Measurements from ENCODE around the gene TEX22.
A peak's percentile ranks its signal among the peaks of the same experiment; 100 is the strongest.

The TEX22 gene

GRCh38 chr14:105409364-105409763, 11.0 kb downstream of the TEX22 start:
- peak in 1 of 2 donors; percentile 22 for DNase-seq

DNA sequence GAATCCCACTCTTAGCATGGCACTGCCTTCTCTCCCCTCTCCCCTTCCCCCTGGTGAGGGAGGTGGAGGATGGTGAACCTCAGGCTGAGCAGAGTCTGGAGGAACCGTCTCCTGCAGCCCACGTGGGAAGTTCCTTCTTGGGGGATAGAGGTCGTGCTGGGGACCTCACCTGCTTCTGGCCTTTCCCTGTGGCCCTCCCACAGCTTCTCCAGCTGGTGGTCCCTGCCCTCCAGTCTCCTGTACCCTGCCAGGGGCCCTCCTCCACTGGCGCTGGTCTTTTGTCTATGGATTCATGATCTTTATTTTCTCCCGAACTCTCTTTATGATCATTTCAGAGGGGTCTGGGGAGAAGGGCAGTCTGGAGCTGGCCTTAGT, 12.3 kb downstream of the TEX22 start:
- DNase-seq: no peak

DNA sequence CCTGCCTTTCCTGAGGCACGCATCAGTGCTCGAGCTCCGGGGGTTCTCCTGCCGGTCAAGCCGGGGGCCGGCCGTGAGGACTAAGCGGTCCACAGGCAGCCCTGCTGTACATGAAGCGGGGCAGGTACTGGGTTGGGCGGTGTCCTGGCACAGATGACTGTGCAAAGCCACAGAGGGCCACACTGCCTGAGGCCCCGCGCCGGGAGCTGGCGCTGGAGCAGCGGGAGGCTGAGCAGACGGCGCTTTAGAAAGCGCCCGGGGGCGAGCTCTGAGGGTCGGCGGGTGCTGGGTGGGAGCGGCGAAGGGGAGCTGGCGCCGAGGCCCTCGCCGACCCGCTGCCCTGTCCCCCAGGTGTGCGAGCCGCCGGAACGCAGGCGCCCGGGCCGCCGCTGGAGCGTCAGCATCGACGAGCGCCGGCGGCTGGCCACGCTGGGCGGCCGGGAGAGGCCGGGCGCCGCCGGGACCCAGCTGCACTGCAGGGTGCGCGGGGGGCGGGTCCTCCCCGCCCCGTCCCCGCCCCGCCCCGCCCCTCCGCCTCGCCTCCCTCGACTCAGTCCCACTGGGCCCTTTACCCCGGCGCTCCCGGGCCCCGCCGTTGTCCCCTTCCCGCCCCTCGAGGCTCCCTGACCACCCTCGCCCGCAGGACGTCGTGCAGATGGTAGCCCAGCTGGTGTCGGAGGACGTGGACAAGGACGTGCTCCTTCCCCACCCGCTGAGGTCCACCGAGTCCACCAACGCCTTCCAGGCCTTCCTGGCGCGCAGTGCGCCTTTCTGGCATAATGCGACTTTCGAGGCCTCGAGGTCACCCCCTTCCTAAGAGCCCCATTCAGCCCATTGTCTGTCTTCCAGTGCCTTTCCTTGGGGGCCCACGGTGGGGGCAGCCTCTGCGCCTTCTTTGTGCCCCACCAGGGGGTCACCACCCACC, 12.9 kb downstream of the TEX22 start:
- DNase-seq: peak; percentile 27 to 39

DNA sequence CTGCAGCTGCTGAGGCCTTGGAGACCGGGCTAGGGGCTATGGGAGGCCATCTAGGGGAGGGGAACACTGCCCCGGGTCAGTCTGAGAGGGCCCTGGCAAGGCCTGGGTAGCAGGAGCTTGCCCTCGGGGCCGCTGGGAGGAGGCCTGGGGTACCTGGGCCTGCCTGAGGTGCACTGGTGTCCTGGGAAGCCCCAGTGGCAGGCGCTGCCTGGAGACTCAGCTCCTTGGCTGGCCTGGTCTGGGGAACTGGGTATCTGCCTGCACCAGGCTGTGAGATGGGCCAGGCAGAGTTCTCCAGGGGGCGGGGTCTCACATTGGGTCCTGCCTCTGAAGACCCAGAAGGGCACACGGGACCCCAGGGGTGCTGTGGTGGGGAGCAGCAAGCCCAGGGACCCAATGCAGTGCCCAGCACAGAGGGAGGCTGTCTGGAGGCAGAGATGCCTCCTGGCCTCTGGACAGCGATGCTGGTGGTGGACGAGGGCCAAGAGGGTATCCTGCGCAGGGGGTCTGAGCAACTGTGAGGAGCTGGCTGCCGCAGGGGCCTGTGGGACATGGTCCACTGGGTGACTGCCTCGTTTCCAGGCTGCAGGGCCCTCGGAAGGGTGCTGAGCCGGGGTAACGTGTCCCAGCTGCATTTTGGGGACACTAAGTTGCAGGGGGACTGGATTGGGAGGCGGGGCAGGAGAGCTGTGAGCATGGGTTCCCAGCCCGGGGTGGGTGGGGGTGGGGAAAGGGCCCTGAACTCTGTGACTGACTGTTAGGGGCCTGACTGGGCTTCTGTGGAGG, 13.8 kb downstream of the TEX22 start:
- no peak for DNase-seq

- no peak for DNase-seq
These were observed 14.6 kb downstream of the TEX22 start for GRCh38 chr14:105412771-105413543.

DNA sequence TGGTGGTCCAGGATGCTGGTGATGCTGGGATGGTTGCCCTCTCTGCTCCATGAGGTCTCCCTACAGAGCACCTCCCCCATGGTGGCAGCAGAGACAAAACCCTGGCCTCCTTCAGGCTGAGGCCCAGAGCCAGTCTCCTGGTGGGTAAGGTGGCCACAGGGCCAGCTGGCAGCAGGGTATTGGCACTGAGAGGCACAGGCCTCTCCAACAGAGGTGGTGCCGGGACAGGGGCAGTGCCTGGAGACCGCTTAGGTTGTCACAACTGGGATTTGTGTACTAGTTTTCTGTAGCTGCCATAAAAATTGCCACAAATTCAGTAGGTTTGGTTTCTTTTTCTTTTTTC, 15.2 kb downstream of the TEX22 start:
- no peak for DNase-seq

DNA sequence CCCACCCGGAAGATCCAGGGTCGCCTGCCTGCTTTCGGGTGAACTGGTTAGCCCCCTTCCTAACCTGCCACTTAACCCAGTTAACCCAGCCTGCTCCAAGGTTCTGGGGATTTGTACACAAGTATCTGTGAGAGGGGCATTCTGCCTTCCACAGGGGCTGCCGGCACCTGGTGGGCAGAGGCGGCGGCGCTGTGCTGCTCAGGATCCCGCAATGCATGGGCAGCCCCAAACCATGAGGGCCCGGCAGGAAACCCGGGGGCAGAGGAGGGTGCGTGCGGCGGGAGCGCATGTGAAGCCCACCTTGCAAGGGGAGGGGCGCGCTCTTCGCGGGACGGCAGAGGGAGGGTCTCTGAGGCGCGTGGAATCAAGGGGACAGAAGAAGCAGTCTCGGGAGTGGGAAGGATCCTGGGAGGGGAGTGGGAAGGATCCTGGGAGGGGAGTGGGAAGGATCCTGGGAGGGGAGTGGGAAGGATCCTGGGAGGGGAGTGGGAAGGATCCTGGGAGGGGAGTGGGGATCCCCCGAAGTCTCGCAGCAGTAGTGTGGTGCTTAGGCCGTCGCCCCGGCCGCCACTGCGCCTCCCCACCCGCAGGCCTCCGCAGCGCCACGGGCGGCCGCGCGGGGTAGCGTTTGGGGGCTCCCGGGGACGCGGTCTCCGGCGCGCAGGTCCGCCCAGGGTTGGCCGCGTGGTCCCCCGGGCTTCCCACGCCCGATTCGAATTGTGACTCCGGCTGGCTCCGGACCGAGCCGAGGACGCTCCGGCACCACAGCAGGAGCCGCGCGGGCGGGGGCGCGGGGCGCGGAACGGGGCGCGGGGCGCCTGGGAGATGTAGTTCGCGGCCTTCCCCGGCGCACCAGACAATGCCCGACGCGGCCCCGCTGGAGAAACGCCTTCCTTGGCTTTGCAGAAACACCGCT, 16.4 kb downstream of the TEX22 start:
- peak; percentile 39 to 61 for DNase-seq

DNA sequence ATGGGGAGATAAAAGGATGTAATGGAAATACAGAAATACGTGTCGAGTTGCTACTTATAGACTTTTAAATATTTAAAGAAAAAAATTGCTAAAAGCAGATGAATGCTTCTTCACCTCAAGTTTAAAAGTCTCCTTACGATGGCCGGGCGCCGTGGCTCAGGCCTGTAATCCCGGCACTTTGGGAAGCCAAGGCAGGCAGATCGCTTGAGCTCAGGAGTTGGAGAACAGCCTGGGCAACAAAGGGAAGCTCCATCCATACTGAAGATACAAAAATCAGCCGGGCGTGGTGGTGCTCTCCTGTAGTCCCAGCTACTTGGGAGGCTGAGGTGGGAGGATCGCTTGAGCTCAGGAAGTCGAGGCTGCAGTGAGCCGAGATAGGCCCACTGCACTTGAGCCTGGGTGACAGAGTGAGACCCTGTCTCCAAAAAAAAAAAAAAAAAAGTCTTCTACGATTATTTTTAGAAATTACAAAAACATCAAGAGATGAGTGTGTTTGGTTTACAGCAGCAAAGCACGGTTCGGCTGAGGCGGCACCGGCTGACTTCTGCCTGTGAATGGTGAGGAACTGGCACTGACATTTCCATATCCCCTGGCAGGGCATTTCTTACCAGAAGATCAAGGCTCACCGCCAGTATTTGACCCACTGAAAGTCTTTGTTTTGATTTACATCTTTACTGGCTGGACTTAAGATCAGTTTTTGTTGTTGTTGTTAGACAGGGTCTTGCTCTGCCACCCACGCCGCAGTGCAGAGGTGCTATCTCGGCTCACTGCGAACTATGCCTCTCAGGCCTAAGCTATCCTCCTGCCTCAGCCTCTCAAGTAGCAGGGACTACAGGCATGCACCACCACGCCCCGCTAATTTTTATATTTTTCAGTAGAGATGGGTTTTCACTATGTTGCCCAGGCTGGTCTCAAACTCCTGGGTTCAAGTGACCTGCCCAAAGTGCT, 17.4 kb downstream of the TEX22 start:
- no peak for DNase-seq

- no peak for DNase-seq
These were observed 18.3 kb downstream of the TEX22 start for GRCh38 chr14:105416671-105417070.

- DNase-seq: no peak
These were observed 19.4 kb downstream of the TEX22 start for GRCh38 chr14:105417690-105418121.

GRCh38 chr14:105418269-105419194, 20.2 kb downstream of the TEX22 start:
- DNase-seq: no peak

- peak; percentile 18 to 27 for DNase-seq
These were observed 21.1 kb downstream of the TEX22 start, which contains the start of gene MTA1 for GRCh38 chr14:105419195-105420091. Gene MTA1, plus strand, starts transcription at chr14:105419827. Its CDS starts 209 bp downstream, at chr14:105420036.

- DNase-seq: no peak
These were observed 22.0 kb downstream of the TEX22 start for GRCh38 chr14:105420101-105420973.

- DNase-seq: no peak
These were observed 22.8 kb downstream of the TEX22 start for GRCh38 chr14:105420974-105421674.

DNA sequence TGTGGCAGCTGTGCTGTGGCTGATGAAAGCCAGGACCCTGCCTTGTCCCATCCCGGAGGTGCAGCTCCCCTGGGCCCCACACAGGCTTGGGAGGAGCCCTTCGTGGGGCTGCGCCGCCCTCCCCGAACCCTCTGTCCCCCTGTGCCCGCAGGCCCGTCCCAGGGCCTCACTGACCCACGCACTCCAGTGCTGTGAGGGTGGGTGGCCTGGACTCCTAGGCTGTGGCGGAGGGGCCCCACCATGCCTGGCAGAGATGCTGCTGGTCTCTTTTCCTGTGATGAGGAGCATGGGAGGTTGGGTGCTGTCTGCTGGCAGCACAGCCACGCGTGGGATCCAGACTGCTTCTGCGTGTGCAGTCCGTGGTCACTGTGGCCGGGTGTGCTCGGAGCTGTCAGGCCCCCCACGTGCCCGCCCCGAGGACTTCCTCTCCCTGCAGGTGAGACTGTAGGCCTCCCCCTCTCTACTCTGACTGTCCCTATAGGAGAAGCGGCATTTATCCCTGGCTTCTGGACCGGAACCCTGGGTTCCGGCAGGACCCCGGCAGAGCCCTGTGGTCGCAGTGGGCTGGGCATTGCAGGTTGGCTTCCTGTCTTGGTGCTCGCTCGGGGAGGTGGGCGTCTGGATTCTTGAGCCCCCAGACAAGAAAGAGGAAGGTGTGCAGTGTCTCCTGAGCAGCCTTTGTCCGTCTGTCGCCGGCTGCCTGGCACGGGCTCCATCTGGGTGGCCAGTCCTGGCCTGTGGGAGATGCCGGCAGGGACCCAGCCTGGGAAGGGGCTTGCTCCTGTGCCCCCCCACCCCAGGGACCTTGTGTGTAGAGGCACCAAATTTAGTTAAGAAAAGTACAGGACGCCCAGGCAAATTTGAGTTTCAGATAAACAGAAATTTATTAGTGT, 23.6 kb downstream of the TEX22 start:
- no peak for DNase-seq
